HepG2 (cell line): Measurements from ENCODE around the gene TMEM129. TPM values are rescaled to one million over a fixed set of nuclear protein-coding genes. Genes with fewer than 3 reads are reported as not detected.
A peak's percentile ranks its signal among the peaks of the same experiment; 100 is the strongest.

Experiments
- CCAR2 ChIP-seq: fragments of 200-400 bp; formaldehyde crosslinking; optimal IDR thresholded peaks from 2 replicates; pipeline ENCODE3; 2018; ENCODE audit warnings: low read depth, mild to moderate bottlenecking, low read length, moderate library complexity
- CREM ChIP-seq, 2 experiments: sonication (generic) in 1 of 2; formaldehyde crosslinking in 1 of 2; IDR thresholded peaks; 2 replicates each; pipeline versions ENCODE4 v1.4.0 to v1.6.1; 2016 to 2020; ENCODE audit warnings: antibody characterized with exemption in 1 of 2, mild to moderate bottlenecking in 1 of 2, missing genetic modification reagents in 1 of 2
- EEA1 ChIP-seq: sonication (generic); formaldehyde crosslinking; IDR thresholded peaks from 2 replicates; pipeline ENCODE4 v1.5.1; 2020; ENCODE audit warnings: mild to moderate bottlenecking, missing genetic modification reagents, borderline replicate concordance
- FOXP1 ChIP-seq, 2 experiments: fragments of 450-650 bp in 1 of 2; IDR thresholded peaks; 2 replicates each; pipeline ENCODE4 v1.6.1; 2017 to 2018; ENCODE audit warnings: antibody characterized with exemption in 1 of 2
- KAT8 ChIP-seq: IDR thresholded peaks from 2 replicates; pipeline ENCODE4 v1.6.1; 2016; ENCODE audit warnings: missing genetic modification reagents, missing compliant biosample characterization
- KMT2B ChIP-seq: IDR thresholded peaks from 2 replicates; pipeline ENCODE4 v1.6.1; 2016; ENCODE audit warnings: missing genetic modification reagents, missing compliant biosample characterization
- NR2F1 ChIP-seq, 2 experiments: fragments of 450-650 bp in 1 of 2; formaldehyde crosslinking in 1 of 2; IDR thresholded peaks; 2 replicates each; pipeline versions ENCODE4 v1.5.0 to v1.6.1; 2016 to 2020; ENCODE audit warnings: mild to moderate bottlenecking in 1 of 2, missing compliant biosample characterization in 1 of 2, missing genetic modification reagents in 1 of 2, moderate library complexity in 1 of 2
- SMAD1 ChIP-seq: sonication (generic); formaldehyde crosslinking; IDR thresholded peaks from 2 replicates; pipeline ENCODE4 v1.4.0; 2020; ENCODE audit warnings: missing genetic modification reagents, low read depth, mild to moderate bottlenecking, borderline replicate concordance
- TSC22D2 ChIP-seq: sonication (generic); formaldehyde crosslinking; IDR thresholded peaks from 2 replicates; pipeline ENCODE4 v1.5.1; 2020; ENCODE audit warnings: missing genetic modification reagents, mild to moderate bottlenecking, borderline replicate concordance
- ZFP90 ChIP-seq: sonication (generic); formaldehyde crosslinking; IDR thresholded peaks from 2 replicates; pipeline ENCODE4 v1.8.0; 2022; ENCODE audit warnings: missing genetic modification reagents, mild to moderate bottlenecking, inconsistent platforms, borderline replicate concordance
- ZNF562 ChIP-seq: sonication (generic); formaldehyde crosslinking; IDR thresholded peaks from 2 replicates; pipeline ENCODE4 v1.8.0; 2022; ENCODE audit warnings: missing genetic modification reagents, borderline replicate concordance
- ZNF564 ChIP-seq: sonication (generic); formaldehyde crosslinking; IDR thresholded peaks from 2 replicates; pipeline ENCODE4 v1.8.1; 2023; ENCODE audit warnings: mild to moderate bottlenecking, missing genetic modification reagents
- polyA plus RNA-seq, 8 experiments: library from polyadenylated mRNA; depleted of rRNA in 3 of 8; stranded (reverse) in 7 of 8; unstranded in 1 of 8; fragments of >200 nt; fragmentation: Illumina TruSeq in 4 of 8; extraction: Trizol in 4 of 8; gene quantifications; 2 replicates each; pipeline versions ENCODE4 v1.2.1 to v1.2.3, GENCODE V29; 2011 to 2016; ENCODE audit warnings: low read depth in 4 of 8, missing spikeins in 1 of 8, mixed read lengths in 1 of 8; ENCODE audit not compliant: insufficient read depth in 1 of 8
- total RNA-seq, 5 experiments: library from RNA; depleted of rRNA; stranded (reverse); fragments of >200 nt; fragmentation: Illumina TruSeq; extraction: Trizol; gene quantifications; 2 replicates each; pipeline ENCODE4 v1.2.3, GENCODE V29; 2016; ENCODE audit warnings: low read depth in 1 of 5
- TF ChIP-seq, protein P1 (sequence below): sonication (generic); formaldehyde crosslinking; IDR thresholded peaks from 2 replicates; pipeline ENCODE4 v1.4.0; 2020; ENCODE audit warnings: mild to moderate bottlenecking, low read depth, missing genetic modification reagents
- TF ChIP-seq, protein P2 (sequence below): sonication (generic); formaldehyde crosslinking; IDR thresholded peaks from 2 replicates; pipeline ENCODE4 v1.8.1; 2023; ENCODE audit warnings: mild to moderate bottlenecking, missing genetic modification reagents
- TF ChIP-seq, protein P3 (sequence below): sonication (generic); formaldehyde crosslinking; IDR thresholded peaks from 2 replicates; pipeline ENCODE4 v1.4.0; 2020; ENCODE audit warnings: low read depth, mild to moderate bottlenecking, missing genetic modification reagents
- TF ChIP-seq, protein P4 (sequence below): sonication (generic); formaldehyde crosslinking; IDR thresholded peaks from 2 replicates; pipeline ENCODE4 v1.9.0; 2021; ENCODE audit warnings: missing genetic modification reagents, borderline replicate concordance
- TF ChIP-seq, protein P5 (sequence below): sonication (generic); formaldehyde crosslinking; IDR thresholded peaks from 2 replicates; pipeline ENCODE4 v1.5.0; 2020; ENCODE audit warnings: missing genetic modification reagents
- TF ChIP-seq, protein P6 (sequence below): sonication (generic); formaldehyde crosslinking; IDR thresholded peaks from 2 replicates; pipeline ENCODE4 v1.9.0; 2022; ENCODE audit warnings: missing genetic modification reagents, mild to moderate bottlenecking, borderline replicate concordance

TMEM129 gene
- total and polyA plus RNA-seq, 2 of the 13 experiments (the other 11 are each of a cell fraction or from before 2014, with no cell fraction given) = 19.0 to 25.8 TPM

DNA sequence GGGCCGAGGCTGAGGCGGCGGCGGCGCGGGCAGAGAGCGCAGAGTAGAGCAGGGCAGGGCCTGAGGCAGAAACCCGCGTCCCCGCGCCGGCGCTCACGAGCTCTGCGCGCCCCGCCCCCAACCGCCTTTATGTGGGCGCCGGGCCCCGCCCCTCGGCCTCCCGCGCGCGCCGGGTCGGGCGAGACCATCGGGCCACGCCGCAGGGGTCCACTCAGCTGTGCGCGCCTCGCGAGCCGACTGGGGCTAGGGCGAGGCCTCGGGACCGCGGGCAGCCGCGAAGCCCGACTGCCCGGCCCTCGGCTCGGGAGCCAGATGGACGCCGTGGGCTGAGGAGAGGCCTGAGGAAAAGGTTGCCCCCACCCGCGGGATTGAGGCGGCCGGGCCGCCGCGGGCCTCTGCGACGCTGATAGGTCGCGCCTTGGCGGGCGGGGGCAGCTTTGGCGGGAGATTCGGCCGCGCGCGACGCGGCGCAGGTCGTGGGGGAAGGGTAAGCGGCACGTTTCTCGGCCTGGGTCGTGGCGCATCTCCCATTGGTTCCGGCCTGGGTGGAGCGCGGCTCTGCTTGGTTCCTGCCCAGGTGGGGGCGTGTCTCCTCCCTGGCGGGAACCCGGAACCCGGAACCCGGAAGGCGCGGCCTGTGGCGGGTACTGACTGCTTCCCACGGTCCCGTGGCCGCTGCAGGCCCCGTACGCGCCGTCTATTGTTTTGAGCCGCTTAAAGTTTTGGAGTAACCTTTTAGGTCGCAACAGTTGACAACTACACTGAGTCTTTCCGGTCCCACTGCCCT, 8.7 kb downstream of the TMEM129 start, which contains the start of gene SLBP (continued):
- TF ChIP-seq, protein P1, sequence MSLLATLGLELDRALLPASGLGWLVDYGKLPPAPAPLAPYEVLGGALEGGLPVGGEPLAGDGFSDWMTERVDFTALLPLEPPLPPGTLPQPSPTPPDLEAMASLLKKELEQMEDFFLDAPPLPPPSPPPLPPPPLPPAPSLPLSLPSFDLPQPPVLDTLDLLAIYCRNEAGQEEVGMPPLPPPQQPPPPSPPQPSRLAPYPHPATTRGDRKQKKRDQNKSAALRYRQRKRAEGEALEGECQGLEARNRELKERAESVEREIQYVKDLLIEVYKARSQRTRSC (CRISPR knock-in tag) = 0 out of 2 replicates have a peak, but pooled peaks have one; percentile 48
- TF ChIP-seq ZFP90 (CRISPR knock-in tag) (peak; percentile 94), CREM (IDR thresholded peaks at IDR 0.05) (peak; percentile 65; the same call in 1 of the 2 replicates), CREM (CRISPR knock-in tag; IDR thresholded peaks at IDR 0.05) (0 out of 2 replicates have a peak, but pooled peaks have one; percentile 15), KAT8 (CRISPR knock-in tag) (peak; percentile 94), FOXP1 (IDR thresholded peaks at IDR 0.05) (no peak), FOXP1 (CRISPR knock-in tag; IDR thresholded peaks at IDR 0.05) (no peak), NR2F1 (CRISPR knock-in tag; IDR thresholded peaks at IDR 0.05) (no peak; a peak in 1 of 4 replicates), KMT2B (CRISPR knock-in tag) (peak; percentile 88), TSC22D2 (CRISPR knock-in tag) (peak; percentile 95), CCAR2 (no peak), ZNF564 (CRISPR knock-in tag) (peak; percentile 97), ZNF562 (peak; percentile 86; the same call in 1 of the 2 replicates), SMAD1 (CRISPR knock-in tag) (no peak), EEA1 (CRISPR knock-in tag) (peak; percentile 95; the same call in 1 of the 2 replicates)
- TF ChIP-seq, protein P2, sequence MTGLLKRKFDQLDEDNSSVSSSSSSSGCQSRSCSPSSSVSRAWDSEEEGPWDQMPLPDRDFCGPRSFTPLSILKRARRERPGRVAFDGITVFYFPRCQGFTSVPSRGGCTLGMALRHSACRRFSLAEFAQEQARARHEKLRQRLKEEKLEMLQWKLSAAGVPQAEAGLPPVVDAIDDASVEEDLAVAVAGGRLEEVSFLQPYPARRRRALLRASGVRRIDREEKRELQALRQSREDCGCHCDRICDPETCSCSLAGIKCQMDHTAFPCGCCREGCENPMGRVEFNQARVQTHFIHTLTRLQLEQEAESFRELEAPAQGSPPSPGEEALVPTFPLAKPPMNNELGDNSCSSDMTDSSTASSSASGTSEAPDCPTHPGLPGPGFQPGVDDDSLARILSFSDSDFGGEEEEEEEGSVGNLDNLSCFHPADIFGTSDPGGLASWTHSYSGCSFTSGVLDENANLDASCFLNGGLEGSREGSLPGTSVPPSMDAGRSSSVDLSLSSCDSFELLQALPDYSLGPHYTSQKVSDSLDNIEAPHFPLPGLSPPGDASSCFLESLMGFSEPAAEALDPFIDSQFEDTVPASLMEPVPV = peak; percentile 99
- TF ChIP-seq, protein P3, sequence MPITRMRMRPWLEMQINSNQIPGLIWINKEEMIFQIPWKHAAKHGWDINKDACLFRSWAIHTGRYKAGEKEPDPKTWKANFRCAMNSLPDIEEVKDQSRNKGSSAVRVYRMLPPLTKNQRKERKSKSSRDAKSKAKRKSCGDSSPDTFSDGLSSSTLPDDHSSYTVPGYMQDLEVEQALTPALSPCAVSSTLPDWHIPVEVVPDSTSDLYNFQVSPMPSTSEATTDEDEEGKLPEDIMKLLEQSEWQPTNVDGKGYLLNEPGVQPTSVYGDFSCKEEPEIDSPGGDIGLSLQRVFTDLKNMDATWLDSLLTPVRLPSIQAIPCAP (CRISPR knock-in tag) = peak; percentile 95
- TF ChIP-seq, protein P4, sequence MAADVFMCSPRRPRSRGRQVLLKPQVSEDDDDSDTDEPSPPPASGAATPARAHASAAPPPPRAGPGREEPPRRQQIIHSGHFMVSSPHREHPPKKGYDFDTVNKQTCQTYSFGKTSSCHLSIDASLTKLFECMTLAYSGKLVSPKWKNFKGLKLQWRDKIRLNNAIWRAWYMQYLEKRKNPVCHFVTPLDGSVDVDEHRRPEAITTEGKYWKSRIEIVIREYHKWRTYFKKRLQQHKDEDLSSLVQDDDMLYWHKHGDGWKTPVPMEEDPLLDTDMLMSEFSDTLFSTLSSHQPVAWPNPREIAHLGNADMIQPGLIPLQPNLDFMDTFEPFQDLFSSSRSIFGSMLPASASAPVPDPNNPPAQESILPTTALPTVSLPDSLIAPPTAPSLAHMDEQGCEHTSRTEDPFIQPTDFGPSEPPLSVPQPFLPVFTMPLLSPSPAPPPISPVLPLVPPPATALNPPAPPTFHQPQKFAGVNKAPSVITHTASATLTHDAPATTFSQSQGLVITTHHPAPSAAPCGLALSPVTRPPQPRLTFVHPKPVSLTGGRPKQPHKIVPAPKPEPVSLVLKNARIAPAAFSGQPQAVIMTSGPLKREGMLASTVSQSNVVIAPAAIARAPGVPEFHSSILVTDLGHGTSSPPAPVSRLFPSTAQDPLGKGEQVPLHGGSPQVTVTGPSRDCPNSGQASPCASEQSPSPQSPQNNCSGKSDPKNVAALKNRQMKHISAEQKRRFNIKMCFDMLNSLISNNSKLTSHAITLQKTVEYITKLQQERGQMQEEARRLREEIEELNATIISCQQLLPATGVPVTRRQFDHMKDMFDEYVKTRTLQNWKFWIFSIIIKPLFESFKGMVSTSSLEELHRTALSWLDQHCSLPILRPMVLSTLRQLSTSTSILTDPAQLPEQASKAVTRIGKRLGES (CRISPR knock-in tag) = peak; percentile 95
- TF ChIP-seq, protein P5, sequence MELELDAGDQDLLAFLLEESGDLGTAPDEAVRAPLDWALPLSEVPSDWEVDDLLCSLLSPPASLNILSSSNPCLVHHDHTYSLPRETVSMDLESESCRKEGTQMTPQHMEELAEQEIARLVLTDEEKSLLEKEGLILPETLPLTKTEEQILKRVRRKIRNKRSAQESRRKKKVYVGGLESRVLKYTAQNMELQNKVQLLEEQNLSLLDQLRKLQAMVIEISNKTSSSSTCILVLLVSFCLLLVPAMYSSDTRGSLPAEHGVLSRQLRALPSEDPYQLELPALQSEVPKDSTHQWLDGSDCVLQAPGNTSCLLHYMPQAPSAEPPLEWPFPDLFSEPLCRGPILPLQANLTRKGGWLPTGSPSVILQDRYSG (CRISPR knock-in tag) = peak; percentile 93
- TF ChIP-seq, protein P6, sequence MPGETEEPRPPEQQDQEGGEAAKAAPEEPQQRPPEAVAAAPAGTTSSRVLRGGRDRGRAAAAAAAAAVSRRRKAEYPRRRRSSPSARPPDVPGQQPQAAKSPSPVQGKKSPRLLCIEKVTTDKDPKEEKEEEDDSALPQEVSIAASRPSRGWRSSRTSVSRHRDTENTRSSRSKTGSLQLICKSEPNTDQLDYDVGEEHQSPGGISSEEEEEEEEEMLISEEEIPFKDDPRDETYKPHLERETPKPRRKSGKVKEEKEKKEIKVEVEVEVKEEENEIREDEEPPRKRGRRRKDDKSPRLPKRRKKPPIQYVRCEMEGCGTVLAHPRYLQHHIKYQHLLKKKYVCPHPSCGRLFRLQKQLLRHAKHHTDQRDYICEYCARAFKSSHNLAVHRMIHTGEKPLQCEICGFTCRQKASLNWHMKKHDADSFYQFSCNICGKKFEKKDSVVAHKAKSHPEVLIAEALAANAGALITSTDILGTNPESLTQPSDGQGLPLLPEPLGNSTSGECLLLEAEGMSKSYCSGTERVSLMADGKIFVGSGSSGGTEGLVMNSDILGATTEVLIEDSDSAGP (CRISPR knock-in tag) = peak; percentile 85
